H1 (cell line): ENCODE results near the gene CAPN3.

Source experiments
- BACH1 ChIP-seq: IDR thresholded peaks from 2 replicates; pipeline ENCODE4 v1.6.1; 2012; ENCODE audit warnings: low read length, improper control_type of control experiment
- CEBPB ChIP-seq: IDR thresholded peaks from 2 replicates; pipeline ENCODE4 v1.6.1; 2012; ENCODE audit warnings: low read depth, low read length
- CREB1 ChIP-seq: IDR thresholded peaks from 2 replicates; pipeline ENCODE4 v1.6.1; 2012; ENCODE audit warnings: inconsistent platforms
- EZH2 ChIP-seq: fragments of 200-600 bp; sonication (generic); IDR thresholded peaks from 2 replicates; pipeline ENCODE4 v1.7.1; 2012; ENCODE audit warnings: low read depth, mild to moderate bottlenecking, moderate library complexity, low read length, inconsistent platforms; ENCODE audit not compliant: severe bottlenecking
- NRF1 ChIP-seq: IDR thresholded peaks from 2 replicates; pipeline ENCODE4 v1.6.1; 2011; ENCODE audit warnings: mild to moderate bottlenecking, low read depth, low read length, improper control_type of control experiment
- PHF8 ChIP-seq: fragments of 200-600 bp; sonication (generic); conservative IDR thresholded peaks from 2 replicates; pipeline ENCODE4 v1.7.1; 2012; ENCODE audit warnings: low read depth, mild to moderate bottlenecking, inconsistent platforms, low read length, moderate library complexity
- POLR2A ChIP-seq, 2 experiments: IDR thresholded peaks; 1 replicate in 1 of 2; 2 replicates in 1 of 2; pipeline ENCODE4 v1.6.1; 2011; ENCODE audit warnings: low read depth in 2 of 2, low read length in 2 of 2, mild to moderate bottlenecking in 2 of 2; ENCODE audit errors: control extremely low read depth in 1 of 2
- POLR2AphosphoS5 ChIP-seq: IDR thresholded peaks from 2 replicates; pipeline ENCODE4 v1.6.1; 2011; ENCODE audit warnings: low read depth, low read length
- SP2 ChIP-seq: IDR thresholded peaks from 2 replicates; pipeline ENCODE4 v1.6.1; 2012; ENCODE audit warnings: mild to moderate bottlenecking, low read length, inconsistent platforms
- TAF1 ChIP-seq: IDR thresholded peaks from 2 replicates; pipeline ENCODE4 v1.6.1; 2011; ENCODE audit warnings: mild to moderate bottlenecking, low read depth, low read length
- TBP ChIP-seq: IDR thresholded peaks from 2 replicates; pipeline ENCODE4 v1.6.1; 2011; ENCODE audit warnings: low read depth, low read length, improper control_type of control experiment
- TF ChIP-seq, protein P1 (sequence below): IDR thresholded peaks from 2 replicates; pipeline ENCODE4 v1.6.1; 2012; ENCODE audit warnings: low read length, inconsistent platforms
- TF ChIP-seq, protein P2 (sequence below), 3 experiments: IDR thresholded peaks; 1 replicate in 2 of 3; 2 replicates in 1 of 3; pipeline versions ENCODE4 v1.5.1 to v1.6.1; 2011; ENCODE audit warnings: low read length in 3 of 3, mild to moderate bottlenecking in 3 of 3, inconsistent platforms in 2 of 3, low read depth in 1 of 3, moderate library complexity in 1 of 3; ENCODE audit not compliant: insufficient read depth in 1 of 3; ENCODE audit errors: control extremely low read depth in 1 of 3

DNA sequence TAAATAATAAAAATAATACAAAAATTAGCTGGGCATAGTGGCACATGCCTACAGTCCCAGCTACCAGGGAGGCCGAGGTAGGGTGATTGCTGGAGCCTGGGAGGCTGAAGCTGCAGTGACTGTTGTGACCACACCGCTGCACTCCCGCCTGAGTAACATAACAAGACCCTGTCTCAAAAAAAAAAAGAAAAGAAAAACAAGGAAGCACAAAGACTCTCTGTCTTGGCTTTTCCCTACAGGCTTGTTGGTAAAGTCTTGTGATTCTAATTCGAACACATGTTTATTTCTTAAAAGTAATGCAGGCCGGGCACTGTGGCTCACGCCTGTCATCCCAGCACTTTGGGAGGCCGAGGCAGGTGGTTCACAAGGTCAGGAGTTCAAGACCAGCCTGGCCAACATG lies 60.1 kb downstream of the CAPN3 start:
- TF ChIP-seq, protein P1, sequence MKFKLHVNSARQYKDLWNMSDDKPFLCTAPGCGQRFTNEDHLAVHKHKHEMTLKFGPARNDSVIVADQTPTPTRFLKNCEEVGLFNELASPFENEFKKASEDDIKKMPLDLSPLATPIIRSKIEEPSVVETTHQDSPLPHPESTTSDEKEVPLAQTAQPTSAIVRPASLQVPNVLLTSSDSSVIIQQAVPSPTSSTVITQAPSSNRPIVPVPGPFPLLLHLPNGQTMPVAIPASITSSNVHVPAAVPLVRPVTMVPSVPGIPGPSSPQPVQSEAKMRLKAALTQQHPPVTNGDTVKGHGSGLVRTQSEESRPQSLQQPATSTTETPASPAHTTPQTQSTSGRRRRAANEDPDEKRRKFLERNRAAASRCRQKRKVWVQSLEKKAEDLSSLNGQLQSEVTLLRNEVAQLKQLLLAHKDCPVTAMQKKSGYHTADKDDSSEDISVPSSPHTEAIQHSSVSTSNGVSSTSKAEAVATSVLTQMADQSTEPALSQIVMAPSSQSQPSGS = no peak
- TF ChIP-seq POLR2AphosphoS5 = no peak
- TF ChIP-seq, protein P2, sequence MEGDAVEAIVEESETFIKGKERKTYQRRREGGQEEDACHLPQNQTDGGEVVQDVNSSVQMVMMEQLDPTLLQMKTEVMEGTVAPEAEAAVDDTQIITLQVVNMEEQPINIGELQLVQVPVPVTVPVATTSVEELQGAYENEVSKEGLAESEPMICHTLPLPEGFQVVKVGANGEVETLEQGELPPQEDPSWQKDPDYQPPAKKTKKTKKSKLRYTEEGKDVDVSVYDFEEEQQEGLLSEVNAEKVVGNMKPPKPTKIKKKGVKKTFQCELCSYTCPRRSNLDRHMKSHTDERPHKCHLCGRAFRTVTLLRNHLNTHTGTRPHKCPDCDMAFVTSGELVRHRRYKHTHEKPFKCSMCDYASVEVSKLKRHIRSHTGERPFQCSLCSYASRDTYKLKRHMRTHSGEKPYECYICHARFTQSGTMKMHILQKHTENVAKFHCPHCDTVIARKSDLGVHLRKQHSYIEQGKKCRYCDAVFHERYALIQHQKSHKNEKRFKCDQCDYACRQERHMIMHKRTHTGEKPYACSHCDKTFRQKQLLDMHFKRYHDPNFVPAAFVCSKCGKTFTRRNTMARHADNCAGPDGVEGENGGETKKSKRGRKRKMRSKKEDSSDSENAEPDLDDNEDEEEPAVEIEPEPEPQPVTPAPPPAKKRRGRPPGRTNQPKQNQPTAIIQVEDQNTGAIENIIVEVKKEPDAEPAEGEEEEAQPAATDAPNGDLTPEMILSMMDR (IDR thresholded peaks at IDR 0.05; ENCODE audit: control extremely low read depth in 1 of 3, insufficient read depth in 1 of 3, low read depth in 1 of 3, low read length in 3 of 3) = no peak
- no peak for TF ChIP-seq TAF1
- no peak for TF ChIP-seq EZH2
- no peak for TF ChIP-seq TBP
- no peak for TF ChIP-seq POLR2A (IDR thresholded peaks at IDR 0.05; ENCODE audit: control extremely low read depth in 1 of 2, low read depth in 2 of 2, low read length in 2 of 2)
- no peak for TF ChIP-seq BACH1
- no peak for TF ChIP-seq NRF1
- TF ChIP-seq CEBPB = no peak
- TF ChIP-seq PHF8 = no peak
- no peak for TF ChIP-seq SP2
- no peak for TF ChIP-seq CREB1
